SW480 (cell line): ENCODE results near the gene ZSWIM3.
A peak's percentile ranks its signal among the peaks of the same experiment; 100 is the strongest.
"Not testable (repeated sequence)": the region's sequence is repeated elsewhere in the genome, so short reads cannot be mapped to it uniquely, and the experiment has no call there.

Experiments used
- DNase-seq: peaks from one replicate; pipeline ENCODE4 v3.0.0-alpha.2; 2016; ENCODE audit warnings: low spot score

ZSWIM3 gene

GRCh38 chr20:45861221-45862075 is 4.0 kb downstream of the ZSWIM3 start:
- no peak for DNase-seq

GRCh38 chr20:45863543-45864470 is 6.4 kb downstream of the ZSWIM3 start:
- DNase-seq = no peak

GRCh38 chr20:45866454-45866853 is 9.0 kb downstream of the ZSWIM3 start:
- DNase-seq = no peak

GRCh38 chr20:45867136-45867818 is 9.9 kb downstream of the ZSWIM3 start:
- DNase-seq = no peak

GRCh38 chr20:45867819-45868176 is 10.4 kb downstream of the ZSWIM3 start:
- no peak for DNase-seq

GRCh38 chr20:45872626-45873025 is 15.2 kb downstream of the ZSWIM3 start:
- DNase-seq = no peak

GRCh38 chr20:45873409-45874103 is 16.1 kb downstream of the ZSWIM3 start:
- DNase-seq = no peak

- not testable (repeated sequence) for DNase-seq
These were observed 16.7 kb downstream of the ZSWIM3 start for GRCh38 chr20:45874104-45874481.

GRCh38 chr20:45874576-45874975 is 17.2 kb downstream of the ZSWIM3 start:
- no peak for DNase-seq

- no peak for DNase-seq
These were observed 20.8 kb downstream of the ZSWIM3 start for GRCh38 chr20:45878076-45878761.

- DNase-seq = peak; percentile 99
These were observed 23.8 kb downstream of the ZSWIM3 start, which contains the start of gene ZSWIM1 for GRCh38 chr20:45880988-45881788. TSS of gene ZSWIM1 (plus strand) at chr20:45881227. CDS start at chr20:45882593, 1,366 bp downstream.

GRCh38 chr20:45882469-45883099 is 25.2 kb downstream of the ZSWIM3 start:
- no peak for DNase-seq

GRCh38 chr20:45883100-45883469 is 25.7 kb downstream of the ZSWIM3 start:
- no peak for DNase-seq

GRCh38 chr20:45886590-45887345 is 29.4 kb downstream of the ZSWIM3 start:
- DNase-seq = no peak

GRCh38 chr20:45887346-45887715 is 29.9 kb downstream of the ZSWIM3 start, which contains the start of gene SPATA25:
TSS of gene SPATA25 (minus strand) at chr20:45887622. CDS start at chr20:45887590, 32 bp downstream.
- DNase-seq = no peak

- no peak for DNase-seq
These were observed 31.3 kb downstream of the ZSWIM3 start for GRCh38 chr20:45888681-45889080.

- DNase-seq = peak; percentile 68
These were observed 32.9 kb downstream of the ZSWIM3 start for GRCh38 chr20:45890077-45890984.
